HUES6 (cell line): ENCODE data around the gene ELOVL1.

Experiments
- H3K27ac ChIP-seq: 2 replicates; pipeline ENCODE4 v1.7.0; 2013; ENCODE audit warnings: low read depth, mild to moderate bottlenecking, low read length, inconsistent platforms
- H3K27me3 ChIP-seq: 2 replicates; pipeline ENCODE4 v1.6.1; 2013; ENCODE audit warnings: low read length; ENCODE audit not compliant: control insufficient read depth, insufficient read depth
- H3K36me3 ChIP-seq: 2 replicates; pipeline ENCODE4 v1.6.1; 2013; ENCODE audit warnings: low read length; ENCODE audit not compliant: control insufficient read depth, insufficient read depth
- H3K4me1 ChIP-seq: 2 replicates; pipeline ENCODE4 v1.6.1; 2013; ENCODE audit warnings: low read length; ENCODE audit not compliant: control insufficient read depth, insufficient read depth
- H3K4me3 ChIP-seq: 2 replicates; pipeline ENCODE4 v1.5.1; 2013; ENCODE audit warnings: low read depth, low read length
- H3K9ac ChIP-seq: one replicate; pipeline ENCODE4 v1.6.1; 2013; ENCODE audit warnings: mild to moderate bottlenecking, low read length
- H3K9me3 ChIP-seq: 2 replicates; pipeline ENCODE4 v1.6.1; 2013; ENCODE audit warnings: low read depth, low read length; ENCODE audit not compliant: control insufficient read depth, insufficient read depth

The ELOVL1 gene

GRCh38 chr1:43324810-43325209 is 43.0 kb downstream of the ELOVL1 start:
- Histone ChIP-seq H3K9ac (no peak overlapping the region), H3K4me3 (no peak overlapping the region)

GRCh38 chr1:43322506-43322905 is 45.3 kb downstream of the ELOVL1 start:
- H3K9me3 ChIP-seq = peaks cover 9% of the 10 kb centered on the region
- no peaks in the 10 kb centered on the region for H3K27me3 ChIP-seq
- no peak overlapping the region for H3K4me3 ChIP-seq
- no peak overlapping the region for H3K27ac ChIP-seq
- H3K4me1 ChIP-seq = no peaks in the 10 kb centered on the region
- no peak overlapping the region for H3K9ac ChIP-seq
- H3K36me3 ChIP-seq = no peaks in the 10 kb centered on the region

More at GRCh38 chr1:43324810-43325209, 43.0 kb downstream of the ELOVL1 start:
- H3K27me3 ChIP-seq = no peaks in the 10 kb centered on the region
- peaks cover 2% of the 10 kb centered on the region; the same call in 1 of the 2 replicates for H3K4me1 ChIP-seq
- peaks cover 16% of the 10 kb centered on the region for H3K9me3 ChIP-seq
- H3K36me3 ChIP-seq = no peaks in the 10 kb centered on the region
- no peak overlapping the region for H3K27ac ChIP-seq

GRCh38 chr1:43321331-43321891 is 46.4 kb downstream of the ELOVL1 start:
- 0 out of 2 replicates have a peak, but pooled peaks cover 3% of the 10 kb centered on the region for H3K9me3 ChIP-seq
- H3K27ac ChIP-seq = no peak overlapping the region
- no peak overlapping the region for H3K9ac ChIP-seq
- no peaks in the 10 kb centered on the region for H3K27me3 ChIP-seq
- H3K4me3 ChIP-seq = no peak overlapping the region
- no peaks in the 10 kb centered on the region for H3K36me3 ChIP-seq
- no peaks in the 10 kb centered on the region for H3K4me1 ChIP-seq

- Histone ChIP-seq H3K27me3 (no peaks in the 10 kb centered on the region), H3K9me3 (no peaks in the 10 kb centered on the region), H3K27ac (no peak overlapping the region), H3K9ac (no peak overlapping the region), H3K4me1 (no peaks in the 10 kb centered on the region), H3K4me3 (no peak overlapping the region), H3K36me3 (no peaks in the 10 kb centered on the region)
Measured at GRCh38 chr1:43319766-43320165, 48.0 kb downstream of the ELOVL1 start.

- H3K4me3 ChIP-seq = no peak overlapping the region
- no peaks in the 10 kb centered on the region for H3K9me3 ChIP-seq
- H3K36me3 ChIP-seq = no peaks in the 10 kb centered on the region
- H3K27ac ChIP-seq = no peak overlapping the region
- no peak overlapping the region for H3K9ac ChIP-seq
- H3K27me3 ChIP-seq = no peaks in the 10 kb centered on the region
- H3K4me1 ChIP-seq = no peaks in the 10 kb centered on the region
Measured at GRCh38 chr1:43319288-43319687, 48.5 kb downstream of the ELOVL1 start.

- H3K4me1 ChIP-seq = no peaks in the 10 kb centered on the region
- no peak overlapping the region for H3K9ac ChIP-seq
- no peaks in the 10 kb centered on the region for H3K36me3 ChIP-seq
- no peak overlapping the region for H3K27ac ChIP-seq
- no peak overlapping the region for H3K4me3 ChIP-seq
- H3K9me3 ChIP-seq = no peaks in the 10 kb centered on the region
- H3K27me3 ChIP-seq = no peaks in the 10 kb centered on the region
Measured at GRCh38 chr1:43318831-43319230, 49.0 kb downstream of the ELOVL1 start.

- H3K27ac ChIP-seq = no peak overlapping the region
- H3K4me3 ChIP-seq = no peak overlapping the region
- no peaks in the 10 kb centered on the region for H3K9me3 ChIP-seq
- H3K9ac ChIP-seq = no peak overlapping the region
- H3K4me1 ChIP-seq = no peaks in the 10 kb centered on the region
- no peaks in the 10 kb centered on the region for H3K27me3 ChIP-seq
- no peaks in the 10 kb centered on the region for H3K36me3 ChIP-seq
Measured at GRCh38 chr1:43317817-43318471, 49.9 kb downstream of the ELOVL1 start.

- Histone ChIP-seq H3K36me3 (no peaks in the 10 kb centered on the region), H3K27ac (no peak overlapping the region), H3K27me3 (no peaks in the 10 kb centered on the region), H3K9me3 (no peaks in the 10 kb centered on the region), H3K4me3 (no peak overlapping the region), H3K9ac (no peak overlapping the region), H3K4me1 (no peaks in the 10 kb centered on the region)
Measured at GRCh38 chr1:43316738-43317520, 50.9 kb downstream of the ELOVL1 start.

GRCh38 chr1:43315963-43316737 is 51.7 kb downstream of the ELOVL1 start:
- Histone ChIP-seq H3K27ac (no peak overlapping the region), H3K4me1 (no peaks in the 10 kb centered on the region), H3K9me3 (no peaks in the 10 kb centered on the region), H3K27me3 (no peaks in the 10 kb centered on the region), H3K36me3 (no peaks in the 10 kb centered on the region), H3K9ac (no peak overlapping the region), H3K4me3 (no peak overlapping the region)

- Histone ChIP-seq H3K9me3 (no peaks in the 10 kb centered on the region), H3K27me3 (no peaks in the 10 kb centered on the region), H3K4me1 (no peaks in the 10 kb centered on the region), H3K27ac (no peak overlapping the region), H3K4me3 (no peak overlapping the region), H3K36me3 (no peaks in the 10 kb centered on the region), H3K9ac (no peak overlapping the region)
Measured at GRCh38 chr1:43315481-43315880, 52.3 kb downstream of the ELOVL1 start.
